GM21381 (cell line): ENCODE data around the gene PRKN.

Experiments
- ATAC-seq: cut with Tn5 transposase; IDR thresholded peaks from one replicate; pipeline ENCODE4 v1.9.1; 2021; ENCODE audit warnings: mild to moderate bottlenecking, moderate library complexity; ENCODE audit not compliant: unreplicated experiment

PRKN gene

DNA sequence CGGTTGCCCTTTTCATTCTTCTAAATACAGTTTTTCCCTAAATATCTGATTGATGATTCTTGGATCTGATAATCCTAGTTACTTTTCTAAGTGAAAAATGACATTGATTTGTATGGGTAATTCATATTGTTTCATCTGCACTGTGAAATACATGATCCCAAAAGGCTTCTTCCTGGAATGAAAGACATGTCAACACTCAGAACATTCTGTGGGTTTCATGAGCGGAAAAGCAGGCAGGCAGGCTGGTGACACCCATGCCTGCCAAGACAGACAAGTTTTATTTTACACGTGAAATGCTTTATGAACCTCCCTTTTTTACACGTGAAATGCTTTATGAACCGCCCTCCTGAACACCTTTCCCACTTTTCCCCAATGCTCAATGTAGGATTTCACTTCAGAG is 105.0 kb downstream of the PRKN start:
- ATAC-seq, result no peak

DNA sequence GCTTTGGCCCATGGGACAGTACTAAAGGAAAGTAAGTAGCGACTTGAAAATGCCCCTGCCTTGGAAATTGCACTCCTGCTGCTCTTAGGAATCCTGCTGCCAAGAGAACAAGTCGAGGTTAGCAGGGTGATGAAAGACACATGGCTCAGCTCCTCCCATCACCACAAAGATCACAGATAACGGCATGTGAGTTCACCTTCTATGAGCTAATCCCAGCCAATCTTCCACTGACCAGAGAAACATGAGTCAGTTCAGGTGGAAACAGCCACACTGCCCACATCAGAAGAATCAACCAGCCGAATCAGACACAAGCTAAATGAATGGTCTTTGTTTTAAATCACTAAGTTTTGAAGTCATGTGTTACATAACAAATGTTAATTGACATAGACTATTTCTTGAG is 106.3 kb downstream of the PRKN start:
- ATAC-seq, result no peak

DNA sequence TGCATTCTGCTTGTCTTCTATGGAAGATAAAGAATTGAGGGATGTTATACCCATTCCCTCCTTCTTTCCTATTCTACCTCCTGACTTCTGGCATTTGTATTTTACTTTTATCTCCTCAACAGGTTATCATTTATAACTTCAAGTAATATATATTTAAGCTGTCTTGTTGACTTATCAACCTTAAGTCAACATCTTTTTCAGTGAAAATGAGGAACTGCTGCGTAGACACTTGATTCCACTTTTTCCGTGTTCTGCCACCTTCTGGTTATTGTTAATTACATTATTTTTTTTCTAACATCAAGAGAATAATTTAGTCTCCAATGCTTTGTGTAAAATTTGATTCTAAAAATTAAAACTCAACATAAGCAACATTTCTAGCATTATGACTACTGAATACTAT is 107.5 kb downstream of the PRKN start:
- no peak for ATAC-seq

GRCh38 chr6:162618448-162619002 is 109.0 kb downstream of the PRKN start:
- ATAC-seq, result no peak

DNA sequence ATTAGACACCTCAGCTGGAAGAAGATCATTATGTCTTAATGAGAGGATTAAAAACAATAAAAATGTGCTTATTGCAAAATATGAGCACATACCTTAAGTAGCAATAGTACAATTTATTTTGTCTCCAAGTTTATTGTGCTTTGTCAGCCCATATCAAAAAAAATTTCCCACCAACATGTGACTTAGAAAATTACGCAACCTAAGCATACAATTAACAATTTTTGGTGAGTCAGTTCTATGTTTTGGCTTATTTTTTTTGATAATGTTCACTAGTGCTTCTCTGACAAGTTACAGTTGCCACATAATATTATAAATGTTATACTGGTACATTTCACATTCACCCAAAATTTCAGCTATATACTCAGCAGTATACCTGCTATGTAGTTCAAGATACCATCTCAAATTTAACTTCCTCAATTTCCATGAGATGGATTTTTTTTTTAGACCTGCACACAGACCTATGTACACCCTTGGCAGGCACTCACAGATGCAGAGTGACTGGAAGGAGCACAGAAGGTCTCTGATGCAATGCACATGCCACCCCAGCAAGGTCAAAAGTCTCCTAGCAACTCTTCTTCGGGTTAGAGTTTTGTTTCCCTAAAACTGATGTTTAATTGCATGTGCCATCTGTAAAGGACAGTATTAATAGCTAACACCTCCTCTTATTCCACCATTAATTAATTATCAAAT is 112.4 kb downstream of the PRKN start:
- no peak for ATAC-seq

GRCh38 chr6:162613310-162613709 is 114.3 kb downstream of the PRKN start:
- ATAC-seq, result no peak

DNA sequence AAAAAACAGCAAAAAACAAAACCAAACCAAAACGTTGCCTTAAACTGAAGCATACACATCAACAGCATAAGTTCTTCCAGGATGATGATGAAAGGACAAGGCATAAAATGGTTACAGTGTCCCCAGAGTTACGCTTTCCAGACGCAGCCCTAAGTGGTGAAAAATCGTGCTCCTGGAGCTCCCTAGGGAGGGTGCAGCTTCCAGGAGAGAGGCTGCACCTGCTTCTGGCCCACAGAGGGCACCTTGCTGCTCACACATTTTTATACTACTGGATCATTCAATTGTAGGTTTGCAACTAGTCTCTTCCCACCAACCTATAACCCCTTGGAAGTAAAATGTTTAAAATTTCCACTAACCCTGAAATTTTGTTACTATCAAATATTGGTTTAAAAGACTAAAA is 115.0 kb downstream of the PRKN start:
- ATAC-seq, result no peak

DNA sequence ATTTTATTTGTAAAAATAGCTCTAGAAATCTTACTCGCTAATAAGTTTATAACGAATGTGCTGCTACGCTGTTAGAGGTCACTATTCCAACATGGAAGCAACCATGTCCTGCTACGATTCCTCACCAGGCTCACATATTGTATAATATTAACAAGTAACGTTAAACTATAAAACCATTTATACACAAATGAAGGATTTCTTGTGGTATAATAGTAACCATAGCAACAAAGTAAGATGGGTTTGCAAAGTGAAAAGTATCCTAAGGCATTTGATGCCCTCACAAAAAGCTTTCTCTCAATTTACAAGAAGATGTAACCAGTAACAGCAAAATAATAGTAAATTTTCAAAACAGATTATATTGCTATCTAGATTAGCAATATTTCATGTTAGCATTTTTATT is 117.2 kb downstream of the PRKN start:
- no peak for ATAC-seq

- no peak for ATAC-seq
Observed at GRCh38 chr6:162605881-162606280, 121.7 kb downstream of the PRKN start.

- no peak for ATAC-seq
Observed at GRCh38 chr6:162603231-162604015, 124.1 kb downstream of the PRKN start.

GRCh38 chr6:162602759-162603158 is 124.8 kb downstream of the PRKN start:
- ATAC-seq, result no peak

DNA sequence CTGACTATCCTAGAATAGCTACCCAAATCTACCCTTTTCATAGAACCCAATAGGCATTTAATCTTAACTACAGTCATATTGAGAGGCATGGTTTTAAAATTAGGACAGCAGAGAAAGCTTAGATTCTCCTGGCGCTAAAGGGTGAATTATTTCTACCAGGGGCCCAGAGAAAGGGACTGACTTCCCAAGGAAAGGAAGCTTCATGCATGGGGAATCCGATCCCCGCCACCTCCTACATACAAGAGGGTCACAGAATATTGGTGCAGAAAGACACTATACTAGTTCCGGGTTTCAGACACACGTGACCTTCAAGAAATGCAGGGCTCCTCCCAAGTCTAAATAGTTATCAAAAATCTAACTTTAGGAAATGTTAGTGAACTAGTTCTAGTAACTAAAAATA is 130.9 kb downstream of the PRKN start:
- ATAC-seq, result no peak

DNA sequence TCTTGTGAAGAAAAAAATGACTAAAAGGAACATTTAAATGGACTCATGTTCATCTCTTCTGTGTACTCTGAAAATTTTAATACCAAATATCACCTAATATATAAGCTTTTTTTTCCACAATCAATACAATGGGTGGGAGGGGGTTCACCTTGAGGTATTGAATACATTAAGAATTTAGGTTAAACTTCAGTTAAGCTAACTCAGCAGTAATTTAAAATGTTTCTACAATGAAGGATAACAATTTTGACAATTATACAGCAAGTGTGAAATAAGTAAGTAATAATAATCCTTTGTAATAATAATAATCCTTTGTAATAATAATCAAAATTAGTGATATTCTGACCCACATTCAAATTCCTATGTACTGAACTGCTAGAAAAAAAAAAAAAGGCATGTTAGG is 136.0 kb downstream of the PRKN start:
- no peak for ATAC-seq

- ATAC-seq, result no peak
Observed at GRCh38 chr6:162581988-162582780, 145.4 kb downstream of the PRKN start.

GRCh38 chr6:162580619-162581018 is 146.9 kb downstream of the PRKN start:
- ATAC-seq, result no peak

DNA sequence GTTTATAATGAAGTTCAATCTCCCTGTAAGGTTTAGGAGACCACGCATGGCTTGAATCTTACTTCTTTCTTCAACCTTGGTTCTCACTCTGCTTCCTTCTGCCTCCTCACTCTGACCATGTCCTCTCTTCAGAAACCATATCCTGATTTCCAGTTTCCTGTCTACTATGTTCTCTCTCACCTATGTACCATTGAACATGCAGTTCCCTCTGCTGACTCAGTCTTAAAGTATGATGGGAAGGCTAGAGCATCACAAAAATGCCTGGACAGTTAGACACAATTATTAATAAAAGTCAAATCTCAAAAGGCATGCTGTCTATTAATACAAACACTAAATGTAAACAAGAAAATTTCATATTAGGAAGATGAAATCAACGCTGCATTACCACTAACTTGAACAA is 151.6 kb downstream of the PRKN start:
- ATAC-seq, result no peak

DNA sequence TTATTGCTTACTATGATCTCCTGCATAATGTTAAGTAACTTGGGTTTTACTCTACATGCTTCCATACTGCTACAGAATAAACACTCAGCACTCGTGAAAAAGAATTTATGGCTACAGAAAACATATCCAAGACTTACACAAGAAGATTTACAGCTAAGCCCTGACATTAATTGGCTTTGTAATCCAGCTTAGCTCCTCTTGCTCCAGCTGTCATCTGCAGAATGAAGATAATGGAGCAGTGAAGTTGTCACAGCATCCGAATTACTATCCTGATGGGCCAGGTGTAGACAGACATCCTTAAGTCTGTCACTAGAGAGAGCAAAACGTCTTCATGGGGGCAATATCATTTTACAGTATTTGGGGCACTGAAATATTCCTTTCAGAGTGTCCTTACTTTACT is 155.3 kb downstream of the PRKN start:
- ATAC-seq, result no peak

GRCh38 chr6:162568266-162568665 is 159.3 kb downstream of the PRKN start:
- no peak for ATAC-seq

- ATAC-seq, result no peak
Observed at GRCh38 chr6:162562041-162562440, 165.5 kb downstream of the PRKN start.

- no peak for ATAC-seq
Observed at GRCh38 chr6:162560891-162561290, 166.7 kb downstream of the PRKN start.

DNA sequence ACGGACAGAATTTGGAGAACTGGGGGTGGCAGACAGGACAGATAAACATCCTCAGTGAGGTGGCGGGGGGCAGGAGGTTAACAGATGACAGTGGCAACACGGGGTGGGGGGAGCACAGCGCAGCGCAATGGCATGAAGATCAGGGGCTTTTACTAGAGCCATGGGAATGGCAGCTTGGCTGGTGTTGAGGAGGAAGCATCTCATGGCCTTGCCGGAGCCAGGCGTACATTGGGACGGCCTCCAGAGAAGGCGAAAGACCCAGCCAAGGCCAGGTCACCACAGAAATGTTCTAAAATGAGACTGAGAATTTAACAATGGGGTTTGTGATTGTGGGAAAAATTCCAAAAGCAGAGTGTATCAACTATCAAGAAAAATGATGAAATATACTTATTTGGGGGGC is 173.0 kb downstream of the PRKN start:
- no peak for ATAC-seq
